Measurements from ENCODE around the gene CTCFL.
"Not testable (repeated sequence)": the region's sequence is repeated elsewhere in the genome, so short reads cannot be mapped to it uniquely, and the experiment has no call there.

Gene CTCFL

DNA sequence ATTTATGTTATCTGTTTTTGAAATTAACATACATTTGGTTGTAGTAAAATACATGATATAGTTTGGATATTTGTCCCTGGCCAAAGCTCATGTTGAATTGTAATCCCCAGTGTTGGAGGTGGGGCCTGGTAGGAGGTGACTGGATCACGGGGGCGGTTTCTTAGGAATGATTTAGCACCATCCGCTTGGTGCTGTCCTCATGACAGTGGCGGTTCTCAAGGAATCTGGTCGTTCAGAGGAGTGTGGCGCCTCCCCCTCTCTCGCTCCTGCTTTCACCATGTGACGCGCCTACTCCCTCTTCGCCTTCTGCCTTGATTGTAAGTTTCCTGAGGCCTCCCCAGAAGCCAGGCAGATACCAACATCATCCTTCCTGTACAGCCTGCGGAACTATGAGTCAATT lies 29.0 kb downstream of the CTCFL start:
- no peaks in the 10 kb centered on the region for H3K36me3 Mint-ChIP-seq
- H3K27me3 Mint-ChIP-seq: no peaks in the 10 kb centered on the region
- no peak overlapping the region for H3K4me3 Mint-ChIP-seq
- no peak overlapping the region for H3K27ac Mint-ChIP-seq
- no peaks in the 10 kb centered on the region for H3K9me3 Mint-ChIP-seq
- ATAC-seq: no peak
- H3K4me1 Mint-ChIP-seq: peaks cover 38% of the 10 kb centered on the region

GRCh38 chr20:57493091-57493615 lies 31.8 kb downstream of the CTCFL start:
- H3K27ac Mint-ChIP-seq: no peak overlapping the region
- ATAC-seq: no peak
- no peaks in the 10 kb centered on the region for H3K9me3 Mint-ChIP-seq
- no peaks in the 10 kb centered on the region for H3K36me3 Mint-ChIP-seq
- H3K4me3 Mint-ChIP-seq: no peak overlapping the region
- peaks cover 29% of the 10 kb centered on the region for H3K4me1 Mint-ChIP-seq
- H3K27me3 Mint-ChIP-seq: no peaks in the 10 kb centered on the region

DNA sequence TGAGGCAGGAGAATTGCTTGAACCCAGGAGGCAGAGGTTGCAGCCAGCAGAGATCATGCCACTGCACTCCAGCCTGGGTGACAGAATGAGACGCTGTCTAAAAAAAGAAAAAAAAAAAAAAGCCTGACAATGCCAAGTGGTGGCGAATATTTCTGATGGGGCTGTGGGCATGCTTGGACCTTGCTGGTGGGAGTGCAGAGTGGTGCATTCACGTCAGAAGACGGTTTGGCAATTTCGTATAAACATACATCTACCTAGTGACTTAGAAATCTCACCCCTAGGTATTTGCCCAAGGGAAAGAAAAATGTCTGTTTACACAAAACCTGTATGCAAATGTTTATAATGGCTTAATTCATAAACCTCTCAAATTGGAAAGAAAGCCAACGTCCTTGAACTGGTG lies 33.6 kb downstream of the CTCFL start:
- H3K27me3 Mint-ChIP-seq: no peaks in the 10 kb centered on the region
- H3K4me3 Mint-ChIP-seq: no peak overlapping the region
- H3K27ac Mint-ChIP-seq: no peak overlapping the region
- peaks cover 29% of the 10 kb centered on the region for H3K4me1 Mint-ChIP-seq
- H3K36me3 Mint-ChIP-seq: no peaks in the 10 kb centered on the region
- no peak for ATAC-seq
- no peaks in the 10 kb centered on the region for H3K9me3 Mint-ChIP-seq

- H3K9me3 Mint-ChIP-seq, H3K4me3 Mint-ChIP-seq, H3K27ac Mint-ChIP-seq, H3K27me3 Mint-ChIP-seq, H3K36me3 Mint-ChIP-seq, ATAC-seq: not testable (repeated sequence)
- peaks cover 23% of the 10 kb centered on the region for H3K4me1 Mint-ChIP-seq
Observed at GRCh38 chr20:57488277-57488676, 36.7 kb downstream of the CTCFL start.

- no peak for ATAC-seq
- Mint-ChIP-seq H3K9me3 (peaks cover 3% of the 10 kb centered on the region), H3K36me3 (no peaks in the 10 kb centered on the region), H3K27me3 (no peaks in the 10 kb centered on the region), H3K27ac (no peak overlapping the region), H3K4me3 (no peak overlapping the region), H3K4me1 (peaks cover 27% of the 10 kb centered on the region)
Observed at GRCh38 chr20:57485770-57486169, 39.2 kb downstream of the CTCFL start.

GRCh38 chr20:57484772-57485171 lies 40.2 kb downstream of the CTCFL start:
- Mint-ChIP-seq H3K4me1 (peaks cover 36% of the 10 kb centered on the region), H3K9me3 (peaks cover 3% of the 10 kb centered on the region), H3K27ac (no peak overlapping the region), H3K36me3 (no peaks in the 10 kb centered on the region), H3K4me3 (no peak overlapping the region), H3K27me3 (no peaks in the 10 kb centered on the region)
- no peak for ATAC-seq

- peak; percentile 63 for ATAC-seq
- H3K4me1 Mint-ChIP-seq: peaks cover 43% of the 10 kb centered on the region
- H3K9me3 Mint-ChIP-seq: peaks cover 3% of the 10 kb centered on the region
- H3K27me3 Mint-ChIP-seq: no peaks in the 10 kb centered on the region
- H3K27ac Mint-ChIP-seq: peak overlapping the region; percentile 72
- no peaks in the 10 kb centered on the region for H3K36me3 Mint-ChIP-seq
- peak overlapping the region; percentile 12 for H3K4me3 Mint-ChIP-seq
Observed at GRCh38 chr20:57483287-57484050, 41.5 kb downstream of the CTCFL start.

DNA sequence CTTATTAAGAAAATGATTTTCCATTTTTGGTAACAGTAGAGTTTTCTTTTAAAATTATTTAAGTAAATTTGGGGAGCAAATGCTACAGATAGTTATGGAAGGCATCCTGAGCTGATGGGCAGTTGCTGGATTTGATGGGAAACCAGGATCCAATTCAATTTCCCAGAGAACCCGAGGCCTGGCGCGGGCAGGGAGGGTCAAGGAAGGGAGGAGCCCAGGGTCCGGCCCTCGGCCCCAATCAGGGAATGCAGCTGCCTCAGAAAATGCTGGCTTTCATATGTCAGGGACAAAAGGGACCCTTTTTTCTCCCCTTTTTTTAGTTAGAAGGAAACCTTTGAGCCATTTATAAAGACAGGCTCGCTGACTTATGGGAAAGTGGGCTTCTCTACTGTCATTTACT lies 42.1 kb downstream of the CTCFL start:
- Mint-ChIP-seq H3K4me1 (peaks cover 47% of the 10 kb centered on the region), H3K27ac (peak overlapping the region; percentile 72), H3K27me3 (no peaks in the 10 kb centered on the region), H3K36me3 (no peaks in the 10 kb centered on the region), H3K9me3 (peaks cover 3% of the 10 kb centered on the region), H3K4me3 (no peak overlapping the region)
- ATAC-seq: no peak

DNA sequence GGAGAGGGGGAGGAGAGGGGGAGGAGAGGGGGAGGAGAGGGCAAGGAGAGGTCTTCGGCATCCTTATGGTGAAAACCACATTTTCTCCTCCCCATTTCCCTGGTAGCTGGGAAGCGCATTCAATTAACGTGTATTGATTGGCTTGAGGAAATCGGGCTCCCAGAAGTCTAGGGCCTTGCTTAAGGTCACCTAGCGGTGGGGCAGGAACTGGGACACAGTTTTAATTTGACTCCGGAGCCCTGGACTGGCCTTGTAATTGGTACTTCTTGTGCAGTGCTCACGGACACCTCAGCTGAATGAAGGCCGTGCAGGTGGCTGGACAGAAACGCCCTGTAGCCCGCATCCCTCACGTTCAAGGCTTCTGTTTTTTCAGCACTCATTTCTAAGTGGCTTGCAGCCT lies 42.8 kb downstream of the CTCFL start:
- ATAC-seq: no peak
- no peak overlapping the region for H3K27ac Mint-ChIP-seq
- no peaks in the 10 kb centered on the region for H3K36me3 Mint-ChIP-seq
- peaks cover 54% of the 10 kb centered on the region for H3K4me1 Mint-ChIP-seq
- peaks cover 3% of the 10 kb centered on the region for H3K9me3 Mint-ChIP-seq
- no peaks in the 10 kb centered on the region for H3K27me3 Mint-ChIP-seq
- H3K4me3 Mint-ChIP-seq: no peak overlapping the region

DNA sequence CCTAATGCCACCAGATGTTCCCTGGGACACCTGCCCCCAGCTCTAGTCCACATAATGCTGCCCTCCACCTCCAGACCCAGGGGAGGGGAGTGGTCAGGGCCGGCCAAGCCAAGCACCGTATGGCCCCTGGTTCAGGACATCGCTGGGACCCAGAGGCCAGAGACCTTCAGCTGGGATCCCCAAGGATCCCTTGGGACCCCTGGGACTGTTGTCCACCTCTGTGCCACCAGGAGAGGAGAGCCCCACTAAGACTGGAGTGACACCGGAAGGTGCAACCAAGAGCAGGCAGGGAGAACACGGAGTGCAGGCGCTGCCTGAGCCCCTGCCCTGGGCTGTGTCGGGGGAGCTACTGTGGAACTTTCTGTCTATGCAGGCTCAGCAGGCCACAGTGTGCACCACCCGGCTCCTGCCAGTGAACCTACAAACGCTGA lies 43.6 kb downstream of the CTCFL start:
- Mint-ChIP-seq H3K27ac (no peak overlapping the region), H3K4me1 (peaks cover 60% of the 10 kb centered on the region), H3K27me3 (no peaks in the 10 kb centered on the region), H3K4me3 (peak overlapping the region; percentile 51), H3K36me3 (no peaks in the 10 kb centered on the region), H3K9me3 (peaks cover 3% of the 10 kb centered on the region)
- ATAC-seq: peak; percentile 61

GRCh38 chr20:57480444-57481160 lies 44.3 kb downstream of the CTCFL start:
- H3K4me3 Mint-ChIP-seq: peak overlapping the region; percentile 51
- H3K4me1 Mint-ChIP-seq: peaks cover 67% of the 10 kb centered on the region
- ATAC-seq: peak; percentile 78
- no peak overlapping the region for H3K27ac Mint-ChIP-seq
- H3K36me3 Mint-ChIP-seq: no peaks in the 10 kb centered on the region
- no peaks in the 10 kb centered on the region for H3K27me3 Mint-ChIP-seq
- peaks cover 3% of the 10 kb centered on the region for H3K9me3 Mint-ChIP-seq

DNA sequence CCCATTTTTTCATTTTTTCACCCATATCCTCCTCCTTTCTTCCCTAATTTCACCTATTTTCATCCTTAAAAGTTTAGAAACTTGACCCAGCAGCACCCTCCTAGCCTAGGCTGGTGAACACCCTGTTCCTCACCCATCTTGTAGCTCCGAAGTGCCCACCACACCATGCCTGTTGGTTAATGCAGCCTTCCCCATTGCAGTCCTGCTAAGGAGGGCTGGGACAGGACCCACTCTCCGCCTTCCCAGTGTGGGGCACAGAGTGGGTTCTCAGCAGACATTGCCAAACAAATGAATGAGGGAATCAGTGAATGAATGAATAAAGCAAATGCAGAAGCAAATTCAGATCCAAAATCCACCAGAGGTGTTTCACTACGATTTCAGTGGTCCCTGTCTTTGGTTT lies 45.7 kb downstream of the CTCFL start:
- Mint-ChIP-seq H3K4me3 (no peak overlapping the region), H3K27ac (no peak overlapping the region), H3K36me3 (no peaks in the 10 kb centered on the region), H3K27me3 (no peaks in the 10 kb centered on the region), H3K4me1 (peaks cover 81% of the 10 kb centered on the region), H3K9me3 (no peaks in the 10 kb centered on the region)
- ATAC-seq: no peak

DNA sequence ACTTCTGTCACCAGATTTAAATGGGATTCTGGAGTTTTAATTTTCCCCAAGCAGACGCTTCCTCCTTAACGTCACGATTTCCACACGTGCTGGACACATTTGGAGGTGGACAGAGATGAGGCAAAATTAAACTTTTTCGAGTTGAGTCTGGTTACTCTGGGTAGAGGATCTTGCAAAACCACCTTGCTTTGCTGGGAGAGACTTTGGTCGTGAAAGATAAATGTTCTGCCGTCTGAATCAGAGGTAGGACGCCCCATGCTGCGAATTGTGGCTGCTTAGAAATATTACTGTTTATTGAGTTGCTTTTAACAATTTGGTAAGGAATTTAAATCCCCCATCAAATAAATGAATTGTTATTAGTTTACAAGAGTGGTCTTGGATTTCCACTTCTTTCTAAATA lies 46.8 kb downstream of the CTCFL start:
- Mint-ChIP-seq H3K4me1 (peaks cover 85% of the 10 kb centered on the region), H3K27me3 (no peaks in the 10 kb centered on the region), H3K9me3 (no peaks in the 10 kb centered on the region), H3K27ac (peak overlapping the region; percentile 65), H3K36me3 (no peaks in the 10 kb centered on the region), H3K4me3 (no peak overlapping the region)
- no peak for ATAC-seq

DNA sequence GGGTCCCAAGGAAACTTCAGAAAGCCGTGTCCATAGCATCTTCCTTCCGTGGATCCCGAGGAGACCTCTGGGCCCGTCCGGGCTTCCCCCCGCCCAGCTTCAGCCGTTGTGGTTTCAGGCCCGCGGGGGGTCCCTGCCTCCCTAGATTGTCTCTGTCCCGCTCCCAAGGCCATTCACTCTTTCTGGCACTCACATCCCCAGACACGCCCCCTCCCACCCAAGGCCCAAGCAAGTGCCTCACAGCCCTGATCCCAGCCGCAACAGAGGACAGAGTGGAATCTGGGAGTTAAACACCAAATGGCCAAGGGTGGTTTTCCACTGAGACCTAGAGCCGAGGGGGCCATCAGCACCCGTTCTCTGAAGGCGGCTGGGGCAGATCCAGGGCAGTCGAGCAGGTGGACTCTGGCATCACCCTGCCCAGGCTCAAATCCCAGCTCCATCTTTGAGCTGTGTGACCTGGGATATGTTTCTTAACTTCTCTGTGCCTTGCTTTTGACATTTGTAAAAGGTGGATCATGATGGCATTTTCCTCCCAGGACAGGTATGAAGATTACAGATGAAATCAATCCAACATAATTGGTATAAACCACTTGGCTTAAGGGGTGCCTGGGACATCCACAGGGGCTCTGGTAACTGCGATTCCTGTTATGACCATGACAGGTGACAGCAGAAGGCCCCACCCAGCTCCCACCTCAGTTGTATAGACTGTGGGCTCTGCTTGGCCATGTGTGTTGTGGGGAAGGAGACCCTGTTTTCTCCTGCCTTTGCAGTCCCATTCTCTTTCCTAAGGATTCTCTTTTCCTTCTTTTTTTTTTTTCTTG lies 48.1 kb downstream of the CTCFL start:
- Mint-ChIP-seq H3K4me1 (peaks cover 81% of the 10 kb centered on the region), H3K4me3 (no peak overlapping the region), H3K36me3 (no peaks in the 10 kb centered on the region), H3K27ac (peak overlapping the region; percentile 65), H3K9me3 (no peaks in the 10 kb centered on the region), H3K27me3 (no peaks in the 10 kb centered on the region)
- ATAC-seq: no peak

DNA sequence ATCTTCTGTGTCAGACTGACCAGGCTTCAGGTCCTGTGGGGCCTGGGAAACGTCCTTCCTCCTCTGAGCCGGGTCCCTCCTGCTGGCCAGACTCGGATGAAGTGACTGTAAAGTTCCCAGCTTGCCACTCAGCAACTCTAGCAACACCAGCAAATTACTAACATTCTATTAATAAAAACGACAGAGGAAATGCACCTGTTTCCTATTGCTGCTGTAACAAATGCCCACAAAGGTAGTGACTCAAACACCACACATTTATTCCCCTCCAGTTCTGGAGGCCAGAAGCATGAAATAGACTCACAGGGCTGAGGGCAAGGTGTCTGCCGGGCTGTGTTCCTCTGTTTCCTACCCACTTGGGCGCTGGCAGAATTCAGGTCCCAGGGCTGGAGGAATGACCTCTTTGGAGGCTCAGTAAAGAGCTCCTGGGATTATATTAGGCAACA lies 48.8 kb downstream of the CTCFL start:
- ATAC-seq: peak; percentile 72
- H3K36me3 Mint-ChIP-seq: no peaks in the 10 kb centered on the region
- H3K4me1 Mint-ChIP-seq: peaks cover 75% of the 10 kb centered on the region
- no peak overlapping the region for H3K4me3 Mint-ChIP-seq
- no peaks in the 10 kb centered on the region for H3K27me3 Mint-ChIP-seq
- H3K9me3 Mint-ChIP-seq: no peaks in the 10 kb centered on the region
- peak overlapping the region; percentile 10 for H3K27ac Mint-ChIP-seq
